ENCODE results near the gene MORN1. TPM values are rescaled to one million over a fixed set of nuclear protein-coding genes. Genes with fewer than 3 reads are reported as not detected.

The MORN1 gene
- total and polyA plus RNA-seq, 10 of the 15 experiments (the other 5 are each of a cell fraction or from before 2014, with no cell fraction given), result 0.76 to 7.9 (median 5.5) TPM

DNA sequence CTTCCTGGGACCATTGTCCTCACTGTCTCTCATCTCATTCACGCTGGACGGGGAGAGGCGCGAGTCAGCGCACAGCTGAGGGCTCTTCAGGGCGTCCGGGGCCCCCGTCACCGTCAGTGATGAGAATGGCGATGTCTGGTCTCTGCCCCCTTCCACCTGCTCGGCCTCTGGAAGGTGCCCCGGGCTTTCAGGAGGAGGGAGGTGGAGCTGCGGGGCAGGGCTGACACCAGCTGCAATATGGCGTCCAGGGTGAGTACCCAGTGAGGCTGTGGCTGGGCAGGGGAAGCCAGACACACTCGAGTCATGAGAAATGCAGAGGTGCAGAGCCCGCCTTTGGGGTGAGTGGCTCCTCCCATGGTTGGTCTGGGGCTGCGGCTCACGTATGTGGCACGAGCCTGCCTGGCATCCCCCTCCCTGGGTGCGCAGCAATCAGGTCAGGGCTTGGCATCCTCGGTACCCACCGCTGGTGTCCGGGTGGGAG is 15.1 kb downstream of the MORN1 start:
- ChIA-PET CTCF (interaction anchor here (1.3 kb wide), 1 partner anchor 182 kb away, joined by 3 read pairs; the partner anchor contains the start of gene FAAP20), POLR2A (no interaction called here), SMC1A (ENCODE audit: uncharacterized antibody, unreplicated experiment) (no interaction called here), RAD21 (ENCODE audit: unreplicated experiment) (interaction anchor here (0.7 kb wide), 1 partner anchor 181 kb away, joined by 3 read pairs; no protein-coding TSS in a partner anchor)
- in situ Hi-C loops (cut with MboI), result no loop called here
- no peaks in the 10 kb centered on the region for H3K27me3 ChIP-seq (replicated peaks in 1 of 2; ENCODE audit: control insufficient read depth in 2 of 2, insufficient read depth in 2 of 2, low read length in 1 of 2)
- no peak overlapping the region for H3K9ac ChIP-seq (ENCODE audit: control insufficient read depth, insufficient read depth, low read length)
- DNase-seq (ENCODE audit: low read depth, low spot score) (no peak), FAIRE-seq (no peak), ATAC-seq (no peak)
- intact Hi-C loops (cut with micrococcal nuclease; ENCODE audit: unreplicated experiment), result no loop called here
- H3K4me3 ChIP-seq, result no peak overlapping the region
- no peak overlapping the region for H3K27ac ChIP-seq (ENCODE audit: control insufficient read depth, insufficient read depth)
- no peaks in the 10 kb centered on the region for H4K20me1 ChIP-seq (ENCODE audit: control insufficient read depth, insufficient read depth)
- BruUV-seq (replicated peaks), result no TSS peak
- H3K36me3 ChIP-seq (ENCODE audit: control insufficient read depth in 2 of 2, insufficient read depth in 2 of 2, low read length in 1 of 2), result no peaks in the 10 kb centered on the region
- TF ChIP-seq KAT2A (conservative IDR thresholded peaks at IDR 0.05; ENCODE audit: control insufficient read depth, low read depth, low read length) (no peak), LARP7 (IDR thresholded peaks at IDR 0.05) (no peak), GABPA (IDR thresholded peaks at IDR 0.05; ENCODE audit: low read depth) (no peak), HDGF (IDR thresholded peaks at IDR 0.05) (no peak), ZBTB33 (IDR thresholded peaks at IDR 0.05) (no peak), GATAD2B (conservative IDR thresholded peaks at IDR 0.05; ENCODE audit: low read depth) (no peak), PKNOX1 (IDR thresholded peaks at IDR 0.05) (no peak), ZNF217 (IDR thresholded peaks at IDR 0.05) (no peak), ZZZ3 (IDR thresholded peaks at IDR 0.05; ENCODE audit: control insufficient read depth, insufficient read length, low read depth) (no peak)
- TF ChIP-seq, protein P1, sequence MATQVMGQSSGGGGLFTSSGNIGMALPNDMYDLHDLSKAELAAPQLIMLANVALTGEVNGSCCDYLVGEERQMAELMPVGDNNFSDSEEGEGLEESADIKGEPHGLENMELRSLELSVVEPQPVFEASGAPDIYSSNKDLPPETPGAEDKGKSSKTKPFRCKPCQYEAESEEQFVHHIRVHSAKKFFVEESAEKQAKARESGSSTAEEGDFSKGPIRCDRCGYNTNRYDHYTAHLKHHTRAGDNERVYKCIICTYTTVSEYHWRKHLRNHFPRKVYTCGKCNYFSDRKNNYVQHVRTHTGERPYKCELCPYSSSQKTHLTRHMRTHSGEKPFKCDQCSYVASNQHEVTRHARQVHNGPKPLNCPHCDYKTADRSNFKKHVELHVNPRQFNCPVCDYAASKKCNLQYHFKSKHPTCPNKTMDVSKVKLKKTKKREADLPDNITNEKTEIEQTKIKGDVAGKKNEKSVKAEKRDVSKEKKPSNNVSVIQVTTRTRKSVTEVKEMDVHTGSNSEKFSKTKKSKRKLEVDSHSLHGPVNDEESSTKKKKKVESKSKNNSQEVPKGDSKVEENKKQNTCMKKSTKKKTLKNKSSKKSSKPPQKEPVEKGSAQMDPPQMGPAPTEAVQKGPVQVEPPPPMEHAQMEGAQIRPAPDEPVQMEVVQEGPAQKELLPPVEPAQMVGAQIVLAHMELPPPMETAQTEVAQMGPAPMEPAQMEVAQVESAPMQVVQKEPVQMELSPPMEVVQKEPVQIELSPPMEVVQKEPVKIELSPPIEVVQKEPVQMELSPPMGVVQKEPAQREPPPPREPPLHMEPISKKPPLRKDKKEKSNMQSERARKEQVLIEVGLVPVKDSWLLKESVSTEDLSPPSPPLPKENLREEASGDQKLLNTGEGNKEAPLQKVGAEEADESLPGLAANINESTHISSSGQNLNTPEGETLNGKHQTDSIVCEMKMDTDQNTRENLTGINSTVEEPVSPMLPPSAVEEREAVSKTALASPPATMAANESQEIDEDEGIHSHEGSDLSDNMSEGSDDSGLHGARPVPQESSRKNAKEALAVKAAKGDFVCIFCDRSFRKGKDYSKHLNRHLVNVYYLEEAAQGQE (IDR thresholded peaks at IDR 0.05; ENCODE audit: low read depth, low read length), result no peak
- 60% methylated on average over 23 of the region's 23 CpGs for WGBS (ENCODE audit: insufficient coverage, insufficient replicate concordance, low lambda C conversion rate, missing lambda C conversion rate)
- H3K4me2 ChIP-seq (ENCODE audit: control insufficient read depth, insufficient read depth), result no peak overlapping the region
- peaks cover 10% of the 10 kb centered on the region for H3K4me1 ChIP-seq (ENCODE audit: control insufficient read depth, insufficient read depth, low read length)
- no peaks in the 10 kb centered on the region for H3K79me2 ChIP-seq (ENCODE audit: control insufficient read depth, insufficient read depth, low read length)
- H3K9me3 ChIP-seq (replicated peaks; ENCODE audit: control insufficient read depth, insufficient read depth, low read length), result no peaks in the 10 kb centered on the region
- H2AFZ ChIP-seq (ENCODE audit: control insufficient read depth, low read depth, low read length), result no peak overlapping the region

All from GM12878 (cell line).